Glomerular visceral epithelial cell (primary cell): ENCODE data around the gene PXT1.

Experiments
- DNase-seq: peaks from one replicate; pipeline ENCODE4 v3.0.0-alpha.2; 2016; ENCODE audit errors: extremely low spot score

The PXT1 gene

GRCh38 chr6:36387440-36388303 is 55.0 kb downstream of the PXT1 start, which contains the start of gene ETV7:
ETV7 (minus strand) TSS chr6:36387669; CDS start chr6:36387541, 128 bp downstream.
- DNase-seq, result peak; percentile 29

DNA sequence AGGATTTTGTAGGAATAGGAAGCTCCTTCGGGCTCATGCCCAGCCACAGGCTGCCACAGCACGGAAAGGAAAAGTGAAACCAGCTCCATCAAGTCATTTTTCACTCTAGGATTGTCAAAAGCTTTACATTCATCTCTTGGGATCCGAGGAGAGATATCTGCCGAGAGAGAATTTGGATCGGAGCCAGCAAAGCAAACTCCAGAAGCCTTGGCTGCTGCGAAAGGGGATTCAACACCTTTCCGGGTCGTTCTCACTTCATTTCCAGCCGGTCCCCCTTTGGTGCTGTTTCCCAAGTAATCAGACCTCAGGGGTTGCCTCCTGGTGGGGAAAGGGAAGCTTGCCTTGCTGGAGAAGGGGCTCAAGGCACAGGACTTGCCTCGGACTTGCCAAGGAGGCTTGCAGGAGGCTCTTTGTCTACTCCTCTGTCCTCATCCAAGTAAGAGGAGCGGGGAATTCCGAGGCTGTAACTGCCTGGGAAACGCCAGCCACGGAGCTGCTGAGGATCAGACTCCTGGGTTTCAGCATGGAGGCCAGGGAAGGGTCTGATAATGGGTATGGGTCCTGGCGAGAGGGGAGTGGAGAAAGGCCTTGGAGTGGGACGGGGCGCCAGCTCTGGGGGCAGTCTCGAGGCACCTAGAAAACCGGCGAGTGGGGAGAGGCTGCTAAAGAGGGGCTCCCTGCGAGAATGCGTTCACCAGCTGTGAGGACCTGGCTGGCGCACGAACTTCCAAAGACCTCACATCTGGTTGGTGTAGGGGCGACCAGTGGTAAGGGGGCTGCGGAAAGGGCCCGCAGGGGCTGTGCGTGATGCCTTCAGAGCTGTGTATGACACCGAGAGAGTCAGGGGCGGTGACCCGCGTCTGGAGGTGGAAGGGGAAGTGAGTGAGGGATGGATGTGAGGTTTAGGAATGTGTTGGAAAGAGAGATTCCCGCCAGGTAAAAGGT is 55.9 kb downstream of the PXT1 start:
- peak; percentile 54 for DNase-seq

DNA sequence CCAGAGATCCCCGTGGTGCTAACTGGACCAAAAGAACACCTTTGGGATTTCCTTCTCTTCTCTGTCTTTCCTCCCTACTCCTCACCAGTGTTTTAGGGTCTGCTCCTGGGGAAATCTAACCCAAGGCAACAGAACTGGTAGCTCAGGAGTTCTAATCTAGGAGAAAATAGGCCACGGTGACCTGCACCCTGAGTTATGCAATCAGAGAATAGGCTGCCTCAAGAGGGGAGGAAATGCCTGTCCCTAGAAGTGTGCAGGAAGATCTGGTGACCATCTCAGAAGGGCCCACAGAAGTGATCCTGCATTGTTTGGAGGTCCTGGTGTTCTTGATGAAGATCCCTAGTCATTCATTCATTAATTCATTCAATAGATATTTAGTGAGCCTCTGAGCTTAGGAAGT is 58.6 kb downstream of the PXT1 start:
- DNase-seq, result no peak

DNA sequence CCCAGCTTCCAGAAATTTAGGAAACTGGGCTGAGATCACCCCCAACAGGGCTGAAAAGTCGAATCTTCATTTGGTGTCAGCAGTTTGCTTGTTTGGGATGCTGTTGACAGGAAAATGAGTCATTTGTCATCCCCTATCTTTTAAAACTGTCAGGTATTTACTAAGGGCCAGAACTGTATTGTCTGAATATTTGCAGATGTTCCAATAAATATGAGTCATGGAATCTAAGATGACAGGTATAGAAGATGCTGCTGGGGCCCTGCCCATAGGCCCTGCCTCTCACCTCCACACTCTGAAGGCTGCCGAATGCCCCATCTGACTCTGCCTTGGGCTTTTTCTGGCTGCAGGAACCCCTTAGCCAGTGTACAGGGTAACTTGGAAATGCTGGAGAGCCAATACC is 59.0 kb downstream of the PXT1 start:
- no peak for DNase-seq

GRCh38 chr6:36382976-36383375 is 59.7 kb downstream of the PXT1 start:
- no peak for DNase-seq

- peak; percentile 40 for DNase-seq
These were observed 60.9 kb downstream of the PXT1 start for GRCh38 chr6:36381502-36382389.

DNA sequence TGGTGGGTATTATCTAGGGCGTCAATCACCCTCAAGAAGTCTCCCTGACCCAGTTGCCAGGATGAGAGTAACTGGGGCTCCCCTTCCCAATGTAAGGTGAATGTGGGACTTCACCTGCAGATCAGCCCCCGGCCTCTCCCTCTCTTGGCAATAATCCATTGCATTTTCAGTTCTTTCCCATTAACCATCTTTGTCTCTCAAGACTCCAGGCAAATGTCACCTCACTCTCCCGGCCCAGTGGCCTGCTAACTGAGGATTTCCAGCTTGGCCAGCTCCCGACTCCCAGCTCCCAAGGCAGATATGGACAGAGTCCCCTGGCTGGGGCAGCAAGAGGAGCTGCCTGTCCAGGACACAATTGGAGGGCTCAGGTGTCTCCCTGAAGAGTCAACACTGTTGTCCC is 62.5 kb downstream of the PXT1 start:
- DNase-seq, result no peak

DNA sequence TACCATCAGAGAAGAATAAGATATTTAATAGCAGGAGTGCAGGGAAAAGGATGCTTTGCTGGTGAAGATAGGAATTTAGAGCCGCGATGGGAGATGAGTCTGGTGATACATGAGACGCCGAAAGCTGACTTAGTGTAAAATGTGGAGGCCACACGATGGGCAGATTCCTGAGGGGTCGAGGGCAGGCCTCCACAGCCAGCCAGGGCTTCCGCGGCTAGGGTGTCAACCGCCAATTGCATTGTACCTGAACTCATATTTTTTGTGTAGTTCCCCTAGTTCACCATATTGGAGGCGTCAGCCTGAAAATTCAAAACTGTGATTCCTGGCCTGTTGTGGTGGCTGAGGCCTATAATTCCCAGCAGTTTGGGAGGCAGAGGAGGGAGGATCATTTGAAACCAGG is 63.7 kb downstream of the PXT1 start:
- no peak for DNase-seq

GRCh38 chr6:36378243-36378920 is 64.3 kb downstream of the PXT1 start:
- DNase-seq, result no peak

DNA sequence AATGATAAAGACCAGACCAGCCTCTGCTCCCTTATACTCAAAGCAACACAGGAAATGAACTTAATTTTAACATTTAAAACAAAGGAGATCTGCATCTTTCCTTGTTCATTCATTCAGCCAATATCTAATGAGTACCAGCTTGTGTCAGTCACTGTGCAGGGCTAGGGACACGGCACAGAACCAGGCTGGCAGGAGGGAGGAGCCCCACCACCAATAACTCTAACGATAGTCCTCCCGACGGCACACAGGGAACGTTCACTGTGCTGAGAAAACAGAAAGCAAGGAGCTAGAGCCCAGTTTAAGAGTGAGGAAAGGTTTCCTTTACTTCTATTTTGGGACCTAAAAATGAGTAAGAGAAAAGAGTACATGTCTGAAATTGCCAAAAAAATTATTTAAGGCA is 65.1 kb downstream of the PXT1 start:
- DNase-seq, result no peak

DNA sequence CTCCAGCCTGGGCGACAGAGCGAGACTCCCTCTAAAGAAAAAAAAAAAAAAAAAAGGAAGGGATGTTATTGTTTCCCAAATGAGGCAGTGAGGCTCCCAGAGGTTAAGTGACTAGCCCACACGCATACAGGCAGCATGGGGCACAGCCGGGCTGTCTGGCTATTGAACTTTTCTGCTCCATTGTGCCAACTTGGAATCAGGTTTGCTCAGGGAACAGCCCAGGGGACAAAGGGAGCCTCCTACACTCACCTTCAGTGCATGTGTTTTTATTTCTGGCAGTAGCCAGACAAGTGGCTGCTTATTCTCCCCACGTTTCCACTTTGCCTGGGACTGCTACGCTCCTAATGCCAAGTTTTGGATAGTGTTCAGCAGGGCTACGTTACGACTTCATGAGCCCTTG is 65.9 kb downstream of the PXT1 start:
- DNase-seq, result no peak

GRCh38 chr6:36376183-36376582 is 66.5 kb downstream of the PXT1 start:
- DNase-seq, result no peak

DNA sequence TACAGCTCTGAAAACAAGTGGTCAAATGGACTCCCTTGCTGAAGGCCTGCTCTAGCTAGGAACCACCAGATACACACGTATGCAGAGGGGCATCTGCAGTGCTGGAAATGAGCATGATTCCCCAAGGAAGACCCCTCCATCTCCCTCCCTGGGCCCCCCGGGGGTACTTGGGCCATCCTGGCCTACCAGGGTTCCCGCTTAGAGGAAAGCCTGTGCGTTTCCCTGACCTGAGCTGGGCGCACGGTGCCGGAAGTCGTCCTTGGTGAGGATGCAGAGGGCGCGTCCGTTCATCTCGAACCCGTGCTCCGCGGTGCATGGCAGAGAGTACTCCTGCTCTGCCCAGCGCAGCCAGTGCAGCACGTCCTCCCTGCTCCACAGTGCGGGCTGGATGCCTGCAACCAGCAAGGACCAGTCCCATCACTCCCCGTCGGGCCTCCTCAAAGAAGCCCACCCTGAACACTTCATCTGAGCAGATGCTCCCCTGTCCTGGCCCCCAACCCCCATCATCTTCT is 67.0 kb downstream of the PXT1 start:
- no peak for DNase-seq

- no peak for DNase-seq
These were observed 67.7 kb downstream of the PXT1 start for GRCh38 chr6:36374972-36375371.

DNA sequence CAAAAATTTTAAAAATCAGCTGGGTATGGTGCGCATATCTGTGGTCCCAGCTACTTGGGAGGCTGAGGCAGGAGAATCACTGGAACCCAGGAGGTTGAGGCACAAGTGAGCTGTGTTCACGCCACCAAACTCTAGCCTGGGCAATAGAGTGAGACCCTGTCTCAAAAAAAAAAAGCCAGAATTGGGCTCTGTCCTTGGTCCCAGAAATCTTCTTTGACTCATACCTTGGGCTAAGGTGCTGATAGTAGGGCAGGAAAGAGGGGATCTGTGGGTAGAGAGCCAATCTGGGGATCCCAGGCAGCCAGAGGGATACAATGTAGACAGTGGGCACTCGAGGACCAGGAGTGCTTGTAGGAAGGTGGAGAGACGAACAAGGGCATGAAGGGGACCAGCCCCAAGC is 68.5 kb downstream of the PXT1 start:
- no peak for DNase-seq

DNA sequence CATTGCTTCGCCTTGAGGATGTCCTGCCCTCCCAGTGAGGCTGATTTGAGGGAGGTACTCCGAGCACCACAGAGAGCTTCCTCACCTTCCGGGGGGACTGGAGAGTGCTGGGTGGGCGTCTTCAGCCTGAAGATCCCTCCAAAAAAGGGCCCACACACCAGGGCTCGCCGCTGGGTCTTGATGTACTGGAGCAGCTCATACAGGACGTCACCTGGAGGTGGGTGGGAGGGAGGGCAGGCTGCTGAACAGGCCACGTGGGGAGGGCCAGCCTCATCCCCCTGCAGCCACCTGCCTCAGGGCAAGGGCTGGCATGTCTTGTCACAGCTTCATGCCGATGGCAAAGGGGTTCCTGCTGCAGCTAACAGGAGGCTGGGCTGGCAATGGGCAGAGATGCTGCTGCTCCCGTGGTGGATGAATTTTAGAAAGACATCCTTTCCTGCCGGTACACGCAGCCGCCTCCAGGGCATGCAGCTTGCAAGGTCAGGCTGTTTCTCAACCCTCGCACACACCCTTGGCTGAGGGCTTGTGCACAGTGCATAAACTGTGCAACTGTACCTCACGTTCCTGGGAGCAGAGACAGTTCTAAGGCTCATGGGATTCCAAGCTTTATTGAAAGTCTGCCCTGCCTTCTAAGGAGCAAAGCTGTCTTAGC is 69.2 kb downstream of the PXT1 start:
- DNase-seq, result no peak

- no peak for DNase-seq
These were observed 70.6 kb downstream of the PXT1 start for GRCh38 chr6:36372088-36372487.

GRCh38 chr6:36371211-36371610 is 71.4 kb downstream of the PXT1 start:
- DNase-seq, result no peak

GRCh38 chr6:36370638-36371037 is 72.0 kb downstream of the PXT1 start:
- no peak for DNase-seq
